ENCODE measurements around the gene VAT1L. TPM values are rescaled to one million over a fixed set of nuclear protein-coding genes. Genes with fewer than 3 reads are reported as not detected.

Gene VAT1L
- total RNA-seq, 1 donor from 2014 or later, result 0.67 TPM

DNA sequence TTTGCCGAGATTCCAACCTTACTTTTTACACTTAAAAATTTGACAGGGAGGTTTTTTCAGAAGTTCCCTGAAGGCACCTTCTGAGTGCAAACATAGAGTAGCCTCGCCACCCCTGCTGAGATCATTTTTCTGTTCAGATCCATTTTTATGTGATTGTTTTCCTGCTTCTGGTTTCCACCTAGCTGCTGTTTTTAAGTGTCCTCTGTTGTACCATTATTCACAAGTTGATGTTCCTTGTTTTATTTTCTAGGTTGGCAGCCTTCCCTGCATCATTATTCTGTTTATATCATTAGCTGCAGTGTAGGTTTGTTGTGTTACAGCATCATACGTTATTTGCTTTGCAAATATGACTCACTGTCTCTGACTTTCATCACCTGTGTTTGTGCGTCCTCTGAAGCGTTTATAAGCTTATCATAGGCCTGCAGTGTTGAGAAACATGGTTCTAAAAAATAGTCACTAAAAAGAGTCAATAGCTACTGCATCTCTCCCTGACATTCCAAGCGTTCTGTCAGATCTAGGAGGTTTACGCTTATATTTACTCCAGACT, 117.1 kb downstream of the VAT1L start:
- Mint-ChIP-seq H3K36me3 (ENCODE audit: insufficient read depth) (no peaks in the 10 kb centered on the region), H3K4me3 (ENCODE audit: low read depth) (no peak overlapping the region), H3K4me1 (ENCODE audit: low read depth) (peaks cover 6% of the 10 kb centered on the region), H3K27ac (no peak overlapping the region), H3K27me3 (peaks cover 6% of the 10 kb centered on the region), H3K9me3 (ENCODE audit: low read depth) (no peaks in the 10 kb centered on the region)
- DNase-seq (ENCODE audit: low spot score, unreplicated experiment), result no peak
- TF ChIP-seq, protein P1, sequence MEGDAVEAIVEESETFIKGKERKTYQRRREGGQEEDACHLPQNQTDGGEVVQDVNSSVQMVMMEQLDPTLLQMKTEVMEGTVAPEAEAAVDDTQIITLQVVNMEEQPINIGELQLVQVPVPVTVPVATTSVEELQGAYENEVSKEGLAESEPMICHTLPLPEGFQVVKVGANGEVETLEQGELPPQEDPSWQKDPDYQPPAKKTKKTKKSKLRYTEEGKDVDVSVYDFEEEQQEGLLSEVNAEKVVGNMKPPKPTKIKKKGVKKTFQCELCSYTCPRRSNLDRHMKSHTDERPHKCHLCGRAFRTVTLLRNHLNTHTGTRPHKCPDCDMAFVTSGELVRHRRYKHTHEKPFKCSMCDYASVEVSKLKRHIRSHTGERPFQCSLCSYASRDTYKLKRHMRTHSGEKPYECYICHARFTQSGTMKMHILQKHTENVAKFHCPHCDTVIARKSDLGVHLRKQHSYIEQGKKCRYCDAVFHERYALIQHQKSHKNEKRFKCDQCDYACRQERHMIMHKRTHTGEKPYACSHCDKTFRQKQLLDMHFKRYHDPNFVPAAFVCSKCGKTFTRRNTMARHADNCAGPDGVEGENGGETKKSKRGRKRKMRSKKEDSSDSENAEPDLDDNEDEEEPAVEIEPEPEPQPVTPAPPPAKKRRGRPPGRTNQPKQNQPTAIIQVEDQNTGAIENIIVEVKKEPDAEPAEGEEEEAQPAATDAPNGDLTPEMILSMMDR (IDR thresholded peaks at IDR 0.05; ENCODE audit: unreplicated experiment), result no peak

DNA sequence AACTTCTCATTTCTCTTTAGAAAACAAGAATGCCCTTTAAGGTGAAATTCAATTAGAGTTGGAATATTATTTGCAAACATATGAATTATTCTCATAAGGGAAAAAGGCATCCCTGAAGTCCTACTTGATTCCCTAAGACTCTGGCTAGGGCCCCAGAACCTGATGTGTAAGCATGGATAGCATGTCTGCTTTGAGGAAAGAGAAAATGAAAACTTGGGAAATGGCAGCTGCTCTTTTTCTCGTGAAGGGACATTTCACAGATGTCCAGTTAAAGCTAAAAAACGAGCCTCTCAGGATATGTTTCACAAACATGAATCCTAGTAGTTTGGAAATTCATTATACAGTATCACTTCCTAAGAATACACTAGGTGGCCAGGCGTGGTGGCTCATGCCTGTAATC, 121.7 kb downstream of the VAT1L start:
- no peak overlapping the region for H3K27ac Mint-ChIP-seq
- no peaks in the 10 kb centered on the region for H3K9me3 Mint-ChIP-seq (ENCODE audit: low read depth)
- no peak overlapping the region for H3K4me3 Mint-ChIP-seq (ENCODE audit: low read depth)
- TF ChIP-seq, protein P1 (IDR thresholded peaks at IDR 0.05; ENCODE audit: unreplicated experiment), result no peak
- no peaks in the 10 kb centered on the region for H3K36me3 Mint-ChIP-seq (ENCODE audit: insufficient read depth)
- peaks cover 6% of the 10 kb centered on the region for H3K4me1 Mint-ChIP-seq (ENCODE audit: low read depth)
- peaks cover 6% of the 10 kb centered on the region for H3K27me3 Mint-ChIP-seq
- DNase-seq (ENCODE audit: low spot score, unreplicated experiment), result no peak

DNA sequence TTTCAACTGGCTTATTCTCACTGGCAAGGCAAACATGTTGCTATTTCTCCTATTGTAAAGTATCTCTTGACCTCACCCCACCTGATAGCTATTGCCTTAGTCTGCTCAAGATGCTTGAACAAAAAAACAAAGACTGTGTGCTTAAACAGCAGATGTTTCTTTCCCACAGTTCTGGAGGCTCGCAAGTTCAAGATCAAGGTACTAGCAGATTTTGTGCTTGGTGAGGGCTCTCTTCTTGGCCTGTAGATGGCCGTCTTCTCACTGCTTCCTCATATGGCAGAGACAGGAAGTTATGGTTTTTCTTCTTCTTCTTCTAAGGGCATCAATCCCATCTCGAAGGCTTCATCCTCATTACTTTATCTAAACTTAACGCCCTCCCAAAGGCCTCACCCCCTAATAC, 124.3 kb downstream of the VAT1L start:
- Mint-ChIP-seq H3K27me3 (no peaks in the 10 kb centered on the region), H3K9me3 (ENCODE audit: low read depth) (no peaks in the 10 kb centered on the region), H3K36me3 (ENCODE audit: insufficient read depth) (no peaks in the 10 kb centered on the region), H3K4me1 (ENCODE audit: low read depth) (peaks cover 16% of the 10 kb centered on the region), H3K27ac (no peak overlapping the region), H3K4me3 (ENCODE audit: low read depth) (no peak overlapping the region)
- TF ChIP-seq, protein P1 (IDR thresholded peaks at IDR 0.05; ENCODE audit: unreplicated experiment), result no peak
- DNase-seq (ENCODE audit: low spot score, unreplicated experiment), result no peak

DNA sequence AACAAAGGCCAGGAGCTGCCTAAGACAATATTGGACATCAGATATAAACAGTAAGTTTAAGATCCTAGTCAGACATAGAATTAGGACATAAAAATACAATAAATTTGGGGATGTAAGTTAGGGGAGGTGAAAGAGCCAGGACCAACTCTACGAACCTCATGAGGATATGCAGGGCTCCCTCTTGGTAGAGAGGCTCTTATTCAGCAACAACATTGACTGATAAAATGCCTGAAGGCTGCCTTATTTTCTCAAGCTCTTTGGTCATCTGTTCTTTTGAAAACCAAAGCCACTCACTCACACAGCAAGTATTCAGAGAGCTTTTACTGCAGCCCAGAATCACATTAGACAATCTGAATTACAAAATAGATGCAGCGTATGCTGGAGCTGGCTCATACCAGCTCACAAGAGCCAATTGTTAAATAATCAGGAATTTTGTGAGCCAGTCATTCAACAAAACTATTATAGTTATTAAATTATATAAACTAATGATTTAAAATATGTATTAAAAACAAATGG, 125.4 kb downstream of the VAT1L start:
- Mint-ChIP-seq H3K27me3 (no peaks in the 10 kb centered on the region), H3K27ac (no peak overlapping the region), H3K4me3 (ENCODE audit: low read depth) (no peak overlapping the region), H3K36me3 (ENCODE audit: insufficient read depth) (no peaks in the 10 kb centered on the region), H3K9me3 (ENCODE audit: low read depth) (no peaks in the 10 kb centered on the region), H3K4me1 (ENCODE audit: low read depth) (peaks cover 28% of the 10 kb centered on the region)
- DNase-seq (ENCODE audit: low spot score, unreplicated experiment), result no peak
- TF ChIP-seq, protein P1 (IDR thresholded peaks at IDR 0.05; ENCODE audit: unreplicated experiment), result no peak

DNA sequence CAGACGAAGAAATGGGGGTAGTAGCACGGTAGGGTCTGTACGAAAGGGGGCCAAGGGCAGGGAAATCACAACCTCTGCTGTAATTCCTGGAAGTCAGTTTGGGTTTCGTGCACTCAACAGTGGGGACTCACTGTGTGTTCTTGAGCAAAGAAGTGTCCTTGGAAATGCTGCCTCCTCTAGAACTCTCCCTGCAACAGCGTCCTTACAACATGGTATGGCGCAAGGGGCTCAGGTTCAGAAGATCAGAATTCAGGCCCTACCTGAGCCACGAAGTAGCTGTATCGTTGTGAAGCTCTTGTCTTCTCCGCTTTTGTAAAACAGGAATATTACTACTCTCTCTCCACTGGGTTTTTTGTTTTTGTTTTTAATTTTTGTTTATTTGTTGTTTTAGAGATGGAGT, 127.7 kb downstream of the VAT1L start:
- TF ChIP-seq, protein P1 (IDR thresholded peaks at IDR 0.05; ENCODE audit: unreplicated experiment), result no peak
- Mint-ChIP-seq H3K27me3 (no peaks in the 10 kb centered on the region), H3K9me3 (ENCODE audit: low read depth) (no peaks in the 10 kb centered on the region), H3K4me1 (ENCODE audit: low read depth) (peaks cover 44% of the 10 kb centered on the region), H3K4me3 (ENCODE audit: low read depth) (no peak overlapping the region), H3K27ac (no peak overlapping the region), H3K36me3 (ENCODE audit: insufficient read depth) (no peaks in the 10 kb centered on the region)
- no peak for DNase-seq (ENCODE audit: low spot score, unreplicated experiment)
